H9 (cell line): ENCODE data around the gene RAF1. TPM values are rescaled to one million over a fixed set of nuclear protein-coding genes. Genes with fewer than 3 reads are reported as not detected.

Source experiments
- DNase-seq: peaks from one replicate; pipeline ENCODE4 v3.0.0-alpha.2; 2017
- H2AFZ ChIP-seq: one replicate; pipeline ENCODE4 v1.6.1; 2013; ENCODE audit warnings: mild to moderate bottlenecking, low read length, control low read depth, moderate library complexity
- H2AK5ac ChIP-seq: 2 replicates; pipeline ENCODE4 v1.6.1; 2013; ENCODE audit warnings: low read length, control low read depth, mixed read lengths; ENCODE audit not compliant: insufficient read length
- H2BK120ac ChIP-seq: one replicate; pipeline ENCODE4 v1.6.1; 2013; ENCODE audit warnings: low read depth, mild to moderate bottlenecking, low read length, control low read depth, inconsistent platforms; ENCODE audit not compliant: poor library complexity, severe bottlenecking
- H2BK12ac ChIP-seq: 2 replicates; pipeline ENCODE4 v1.6.1; 2013; ENCODE audit warnings: low read length, control low read depth, mixed read lengths, low read depth; ENCODE audit not compliant: insufficient read length
- H2BK15ac ChIP-seq: 2 replicates; pipeline ENCODE4 v1.6.1; 2013; ENCODE audit warnings: low read depth, low read length, control low read depth
- H2BK20ac ChIP-seq: one replicate; pipeline ENCODE4 v1.6.1; 2013; ENCODE audit warnings: low read depth, mild to moderate bottlenecking, low read length, control low read depth, inconsistent platforms; ENCODE audit not compliant: poor library complexity, severe bottlenecking
- H2BK5ac ChIP-seq: 2 replicates; pipeline ENCODE4 v1.6.1; 2013; ENCODE audit warnings: low read length, control low read depth, mixed read lengths; ENCODE audit not compliant: insufficient read length
- H3K14ac ChIP-seq: 2 replicates; pipeline ENCODE4 v1.6.1; 2013; ENCODE audit warnings: low read length, control low read depth; ENCODE audit not compliant: insufficient read depth
- H3K18ac ChIP-seq: 2 replicates; pipeline ENCODE4 v1.6.1; 2013; ENCODE audit warnings: low read depth, mild to moderate bottlenecking, mixed read lengths, low read length, control low read depth; ENCODE audit not compliant: insufficient read length
- H3K23ac ChIP-seq: 2 replicates; pipeline ENCODE4 v1.6.1; 2013; ENCODE audit warnings: low read length, control low read depth, mixed read lengths, low read depth; ENCODE audit not compliant: insufficient read length
- H3K23me2 ChIP-seq: 2 replicates; pipeline ENCODE4 v1.6.1; 2013; ENCODE audit warnings: low read depth, mild to moderate bottlenecking, mixed read lengths, low read length, control low read depth; ENCODE audit not compliant: insufficient read length, poor library complexity, severe bottlenecking
- H3K27ac ChIP-seq: 2 replicates; pipeline ENCODE4 v1.5.1; 2013; ENCODE audit warnings: low read length, control low read depth, mixed read lengths, low read depth; ENCODE audit not compliant: insufficient read length
- H3K27me3 ChIP-seq: 2 replicates; pipeline ENCODE4 v1.6.1; 2013; ENCODE audit warnings: low read length, control low read depth, inconsistent platforms; ENCODE audit not compliant: insufficient read depth
- H3K4ac ChIP-seq: 2 replicates; pipeline ENCODE4 v1.6.1; 2013; ENCODE audit warnings: low read depth, mild to moderate bottlenecking, control low read depth, inconsistent platforms, low read length, moderate library complexity
- H3K4me1 ChIP-seq: 2 replicates; pipeline ENCODE4 v1.6.1; 2013; ENCODE audit warnings: low read length, control low read depth, inconsistent platforms; ENCODE audit not compliant: insufficient read depth
- H3K4me2 ChIP-seq: 2 replicates; pipeline ENCODE4 v1.6.1; 2013; ENCODE audit warnings: low read length, control low read depth, mixed read lengths; ENCODE audit not compliant: insufficient read length, insufficient read depth
- H3K56ac ChIP-seq: 2 replicates; pipeline ENCODE4 v1.6.1; 2013; ENCODE audit warnings: low read depth, mild to moderate bottlenecking, mixed read lengths, low read length, control low read depth; ENCODE audit not compliant: insufficient read length
- H3K79me1 ChIP-seq: 2 replicates; pipeline ENCODE4 v1.6.1; 2013; ENCODE audit warnings: low read depth, mild to moderate bottlenecking, moderate library complexity, low read length, control low read depth, inconsistent platforms; ENCODE audit not compliant: insufficient read depth, poor library complexity, severe bottlenecking
- H3K79me2 ChIP-seq: 2 replicates; pipeline ENCODE4 v1.6.1; 2013; ENCODE audit warnings: low read length, control low read depth, inconsistent platforms; ENCODE audit not compliant: insufficient read depth
- H3K9ac ChIP-seq: 2 replicates; pipeline ENCODE4 v1.6.1; 2013; ENCODE audit warnings: low read length, control low read depth, mixed read lengths; ENCODE audit not compliant: insufficient read length; ENCODE audit errors: extremely low read depth
- H3K9me3 ChIP-seq: one replicate; pipeline ENCODE4 v1.6.1; 2013; ENCODE audit warnings: low read depth, low read length, inconsistent platforms; ENCODE audit not compliant: control insufficient read depth
- H3T11ph ChIP-seq: one replicate; pipeline ENCODE4 v1.6.1; 2013; ENCODE audit warnings: mild to moderate bottlenecking, low read length, control low read depth, inconsistent platforms
- H4K20me1 ChIP-seq: one replicate; pipeline ENCODE4 v1.6.1; 2013; ENCODE audit not compliant: control insufficient read depth, insufficient read length, insufficient read depth
- H4K5ac ChIP-seq: 2 replicates; pipeline ENCODE4 v1.6.1; 2013; ENCODE audit warnings: low read depth, mild to moderate bottlenecking, mixed read lengths, low read length, control low read depth; ENCODE audit not compliant: insufficient read length
- H4K8ac ChIP-seq: replicated peaks from 2 replicates; pipeline ENCODE4 v1.6.1; 2013; ENCODE audit warnings: low read length, control low read depth, mixed read lengths, low read depth; ENCODE audit not compliant: insufficient read length
- H4K91ac ChIP-seq: 2 replicates; pipeline ENCODE4 v1.6.1; 2013; ENCODE audit warnings: low read depth, mild to moderate bottlenecking, moderate library complexity, mixed read lengths, low read length, control low read depth; ENCODE audit not compliant: insufficient read length
- H3K27ac Mint-ChIP-seq, 3 experiments: 2 replicates in 2 of 3; 3 replicates in 1 of 3; pipeline ENCODE4 v1.8.0; 2020 to 2021; ENCODE audit warnings: mixed read lengths in 3 of 3, mild to moderate bottlenecking in 1 of 3, moderate library complexity in 1 of 3
- H3K27me3 Mint-ChIP-seq: 2 replicates; pipeline ENCODE4 v1.8.0; 2021; ENCODE audit warnings: low read depth, mild to moderate bottlenecking, moderate library complexity, mixed read lengths
- H3K36me3 Mint-ChIP-seq, 3 experiments: 2 replicates in 2 of 3; 3 replicates in 1 of 3; pipeline ENCODE4 v1.8.0; 2020 to 2021; ENCODE audit warnings: low read depth in 3 of 3, mixed read lengths in 3 of 3; ENCODE audit not compliant: insufficient read depth in 1 of 3
- H3K4me1 Mint-ChIP-seq, 2 experiments: 2 replicates each; pipeline ENCODE4 v1.8.0; 2020; ENCODE audit warnings: mixed read lengths in 2 of 2
- H3K4me3 Mint-ChIP-seq, 2 experiments: 2 replicates in 1 of 2; 3 replicates in 1 of 2; pipeline ENCODE4 v1.8.0; 2020 to 2021; ENCODE audit warnings: mild to moderate bottlenecking in 2 of 2, mixed read lengths in 2 of 2, moderate library complexity in 1 of 2
- H3K9me3 Mint-ChIP-seq, 2 experiments: 2 replicates in 1 of 2; 3 replicates in 1 of 2; pipeline ENCODE4 v1.8.0; 2020; ENCODE audit warnings: mild to moderate bottlenecking in 2 of 2, mixed read lengths in 2 of 2, moderate library complexity in 1 of 2
- total RNA-seq: library from RNA; stranded (reverse); gene quantifications from 2 replicates; pipeline ENCODE4 v1.2.1, GENCODE V29; 2021
- TF ChIP-seq, protein P1 (sequence below): fragments of 200-600 bp; sonication (generic); conservative IDR thresholded peaks from 3 replicates; pipeline ENCODE4 v1.8.0; 2021; ENCODE audit warnings: antibody characterized with exemption, mild to moderate bottlenecking

RAF1 gene
- total RNA-seq, 1 experiment from 2014 or later = 112 TPM

DNA sequence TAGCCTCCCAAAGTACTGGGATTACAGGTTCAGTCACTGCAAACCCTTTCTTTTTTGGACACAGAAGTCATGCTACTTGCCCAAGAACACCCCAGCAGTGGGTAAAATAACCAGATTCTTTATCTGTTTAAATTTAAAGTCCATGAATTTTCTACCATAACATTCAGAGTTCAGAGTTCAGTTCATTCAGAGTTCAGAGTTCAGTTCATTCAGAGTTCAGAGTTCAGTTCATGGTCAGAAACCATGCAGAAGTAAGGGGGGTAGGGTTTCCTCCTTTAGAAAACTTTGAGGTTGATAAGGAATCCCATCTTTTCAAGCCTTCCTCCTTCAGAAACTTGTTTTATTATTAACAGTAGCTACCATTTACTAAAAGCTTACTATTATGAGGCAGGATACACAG lies 43.2 kb downstream of the RAF1 start:
- Histone ChIP-seq H3T11ph (no peak overlapping the region), H3K79me1 (peaks cover 12% of the 10 kb centered on the region), H4K91ac (no peak overlapping the region), H3K9me3 (no peaks in the 10 kb centered on the region), H4K8ac (no peak overlapping the region), H2BK5ac (no peak overlapping the region), H2BK15ac (no peak overlapping the region), H3K4me2 (no peak overlapping the region), H4K5ac (no peak overlapping the region), H2BK120ac (no peak overlapping the region), H4K20me1 (no peaks in the 10 kb centered on the region), H2BK20ac (no peak overlapping the region), H3K23me2 (no peaks in the 10 kb centered on the region), H3K14ac (no peak overlapping the region), H3K4me1 (no peaks in the 10 kb centered on the region), H2AFZ (no peak overlapping the region), H3K23ac (no peak overlapping the region), H3K9ac (no peak overlapping the region), H3K4ac (no peak overlapping the region), H2BK12ac (no peak overlapping the region), H3K56ac (no peak overlapping the region), H3K27me3 (no peaks in the 10 kb centered on the region), H2AK5ac (no peak overlapping the region), H3K18ac (no peak overlapping the region), H3K79me2 (peaks cover 17% of the 10 kb centered on the region), H3K27ac (no peak overlapping the region)
- no peaks in the 10 kb centered on the region for H3K27me3 Mint-ChIP-seq
- H3K27ac Mint-ChIP-seq = no peak overlapping the region; a peak in 1 of 7 replicates
- no peak overlapping the region for H3K4me3 Mint-ChIP-seq
- DNase-seq = no peak
- peaks cover 3 to 17% (median 16%) of the 10 kb centered on the region in 3 experiments; a peak in 6 of 7 replicates for H3K36me3 Mint-ChIP-seq
- no peaks in the 10 kb centered on the region for H3K9me3 Mint-ChIP-seq
- TF ChIP-seq, protein P1, sequence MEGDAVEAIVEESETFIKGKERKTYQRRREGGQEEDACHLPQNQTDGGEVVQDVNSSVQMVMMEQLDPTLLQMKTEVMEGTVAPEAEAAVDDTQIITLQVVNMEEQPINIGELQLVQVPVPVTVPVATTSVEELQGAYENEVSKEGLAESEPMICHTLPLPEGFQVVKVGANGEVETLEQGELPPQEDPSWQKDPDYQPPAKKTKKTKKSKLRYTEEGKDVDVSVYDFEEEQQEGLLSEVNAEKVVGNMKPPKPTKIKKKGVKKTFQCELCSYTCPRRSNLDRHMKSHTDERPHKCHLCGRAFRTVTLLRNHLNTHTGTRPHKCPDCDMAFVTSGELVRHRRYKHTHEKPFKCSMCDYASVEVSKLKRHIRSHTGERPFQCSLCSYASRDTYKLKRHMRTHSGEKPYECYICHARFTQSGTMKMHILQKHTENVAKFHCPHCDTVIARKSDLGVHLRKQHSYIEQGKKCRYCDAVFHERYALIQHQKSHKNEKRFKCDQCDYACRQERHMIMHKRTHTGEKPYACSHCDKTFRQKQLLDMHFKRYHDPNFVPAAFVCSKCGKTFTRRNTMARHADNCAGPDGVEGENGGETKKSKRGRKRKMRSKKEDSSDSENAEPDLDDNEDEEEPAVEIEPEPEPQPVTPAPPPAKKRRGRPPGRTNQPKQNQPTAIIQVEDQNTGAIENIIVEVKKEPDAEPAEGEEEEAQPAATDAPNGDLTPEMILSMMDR = no peak
- H3K4me1 Mint-ChIP-seq = peaks cover 3 to 6% of the 10 kb centered on the region in 2 experiments; a peak in 2 of 4 replicates
